C4-2B (cell line): ENCODE data around the gene SZRD1.

ENCODE experiments used
- H3K27ac ChIP-seq: fragments of 450-650 bp; 2 replicates; pipeline ENCODE4 v1.5.1; 2017
- CTCF ChIP-seq: fragments of 450-650 bp; conservative IDR thresholded peaks from 2 replicates; pipeline ENCODE4 v1.5.1; 2017; ENCODE audit warnings: mild to moderate bottlenecking
- ZFX ChIP-seq: fragments of 450-650 bp; IDR thresholded peaks from 2 replicates; pipeline ENCODE4 v1.6.1; 2017

SZRD1 gene

DNA sequence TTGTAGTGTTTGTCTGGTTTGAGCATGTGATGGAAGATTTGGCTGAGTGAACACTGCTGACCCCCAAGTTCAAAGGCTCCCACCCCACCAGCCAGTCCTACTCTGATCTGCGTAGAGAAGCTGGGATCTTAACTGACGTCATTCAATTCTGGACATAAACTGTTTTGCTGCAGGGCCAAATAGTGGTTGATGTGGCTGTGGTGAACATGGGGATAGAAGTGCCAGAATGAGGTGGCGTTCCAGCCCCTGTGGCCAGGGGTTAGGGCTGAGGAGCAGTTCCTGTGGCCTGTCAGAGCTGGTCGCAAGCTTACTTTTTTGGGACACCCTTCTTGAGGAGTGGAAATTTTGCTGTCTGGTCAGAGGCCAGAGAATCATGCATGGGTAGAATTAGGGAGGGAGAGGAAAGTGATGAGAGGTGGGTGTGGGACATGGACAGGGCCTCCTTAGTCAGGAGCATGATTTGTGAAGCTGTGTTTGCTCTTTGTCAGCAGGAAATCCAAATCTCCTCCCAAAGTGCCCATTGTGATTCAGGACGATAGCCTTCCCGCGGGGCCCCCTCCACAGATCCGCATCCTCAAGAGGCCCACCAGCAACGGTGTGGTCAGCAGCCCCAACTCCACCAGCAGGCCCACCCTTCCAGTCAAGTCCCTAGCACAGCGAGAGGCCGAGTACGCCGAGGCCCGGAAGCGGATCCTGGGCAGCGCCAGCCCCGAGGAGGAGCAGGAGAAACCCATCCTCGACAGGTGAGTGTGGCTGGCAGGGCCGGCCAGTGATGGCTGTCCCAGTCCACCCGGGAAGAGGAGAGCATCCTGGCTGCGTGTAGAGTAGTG lies 25.9 kb downstream of the SZRD1 start:
- TF ChIP-seq ZFX (no peak), CTCF (no peak)
- no peak overlapping the region for H3K27ac ChIP-seq

- no peak overlapping the region for H3K27ac ChIP-seq
- no peak for TF ChIP-seq ZFX
- TF ChIP-seq CTCF, result no peak
These were observed 26.8 kb downstream of the SZRD1 start for GRCh38 chr1:16393570-16394521.

DNA sequence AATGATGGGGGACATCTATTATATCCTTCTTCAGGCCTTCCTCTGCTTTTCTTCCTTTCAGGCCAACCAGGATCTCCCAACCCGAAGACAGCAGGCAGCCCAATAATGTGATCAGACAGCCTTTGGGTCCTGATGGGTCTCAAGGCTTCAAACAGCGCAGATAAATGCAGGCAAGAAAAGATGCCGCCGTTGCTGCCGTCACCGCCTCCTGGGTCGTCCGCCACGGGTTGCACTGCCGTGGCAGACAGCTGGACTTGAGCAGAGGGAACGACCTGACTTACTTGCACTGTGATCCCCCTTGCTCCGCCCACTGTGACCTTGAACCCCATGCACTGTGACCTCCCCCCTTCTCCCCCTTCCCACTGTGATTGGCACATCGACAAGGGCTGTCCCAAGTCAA lies 27.9 kb downstream of the SZRD1 start:
- no peak for TF ChIP-seq CTCF
- no peak for TF ChIP-seq ZFX
- no peak overlapping the region for H3K27ac ChIP-seq

DNA sequence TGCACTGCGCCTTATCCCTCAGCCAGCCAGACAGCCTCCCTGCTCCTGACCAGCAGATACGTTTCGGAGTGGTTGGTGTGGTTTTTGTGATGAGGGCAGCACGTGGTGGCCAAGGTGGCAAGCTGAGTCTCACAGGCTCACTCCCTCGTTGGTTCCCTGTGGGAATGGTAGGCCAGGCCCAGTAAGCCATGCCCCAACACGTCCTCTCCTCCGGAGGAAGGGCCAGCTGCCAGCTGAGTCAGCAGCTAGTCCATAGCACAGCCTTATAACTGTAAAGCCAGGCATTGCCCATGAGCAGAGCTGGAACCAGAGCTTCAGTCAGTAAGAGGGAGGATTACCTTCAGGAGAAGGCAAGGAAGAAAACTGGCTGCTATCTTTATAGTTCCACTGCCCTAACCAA lies 29.5 kb downstream of the SZRD1 start:
- TF ChIP-seq ZFX (no peak), CTCF (no peak)

DNA sequence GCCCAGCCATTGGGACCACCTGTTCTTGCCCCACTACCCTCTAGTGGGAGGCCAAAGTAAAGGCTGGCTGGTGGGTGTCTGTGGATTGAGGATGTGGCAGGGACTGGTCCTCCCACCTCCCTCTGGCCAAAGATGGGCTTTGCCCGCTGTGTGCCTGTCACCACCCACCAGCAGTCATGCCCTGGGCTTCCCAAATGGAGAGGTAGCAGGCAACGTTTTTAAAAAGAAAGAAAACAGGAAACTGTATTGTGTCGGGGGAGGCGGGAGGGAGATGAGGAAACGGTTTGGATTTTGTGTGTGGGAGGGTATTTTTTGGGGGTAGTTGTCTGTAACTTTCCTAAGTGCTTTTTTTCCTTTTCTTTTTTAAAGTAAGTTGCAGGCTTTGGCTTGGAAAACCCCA lies 30.1 kb downstream of the SZRD1 start:
- H3K27ac ChIP-seq, result no peak overlapping the region
- TF ChIP-seq ZFX, result no peak
- TF ChIP-seq CTCF, result no peak

More for the DNA sequence above, 29.5 kb downstream of the SZRD1 start:
- H3K27ac ChIP-seq, result peak overlapping the region; percentile 15

DNA sequence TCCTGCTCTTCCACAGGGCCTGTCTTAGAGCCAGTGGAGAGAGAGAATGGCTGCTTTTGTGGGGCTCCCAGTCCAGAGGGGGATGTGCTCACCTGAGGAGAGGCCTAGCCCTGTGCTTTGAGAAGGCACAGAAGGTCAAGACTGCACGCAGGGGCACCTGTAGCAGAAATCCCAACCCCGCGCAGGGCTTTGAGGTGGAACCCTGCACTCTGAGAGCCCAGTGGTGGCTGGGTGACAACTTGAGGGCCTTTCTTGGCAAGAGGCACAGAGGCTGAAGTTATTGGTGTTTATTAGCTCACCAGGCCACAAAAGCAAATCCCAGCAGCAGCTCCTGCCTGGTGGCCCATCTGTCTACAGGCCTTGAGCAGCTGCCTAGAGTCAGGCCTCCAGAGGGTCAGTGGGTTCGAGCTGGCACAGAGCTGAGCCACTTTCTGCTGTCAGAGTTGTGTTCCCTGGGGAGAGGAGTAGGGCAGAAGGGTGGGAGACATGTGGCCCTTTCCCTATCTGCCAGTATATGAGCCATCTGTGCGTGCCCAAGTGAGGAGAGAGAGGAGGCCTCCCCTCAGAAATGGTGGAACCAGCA lies 31.4 kb downstream of the SZRD1 start:
- H3K27ac ChIP-seq, result no peak overlapping the region

More for the DNA sequence above, 31.4 kb downstream of the SZRD1 start:
- TF ChIP-seq CTCF (no peak), ZFX (no peak)
